HG03378 (cell line): ENCODE results near the gene COX20.
"Not testable (repeated sequence)": the region's sequence is repeated elsewhere in the genome, so short reads cannot be mapped to it uniquely, and the experiment has no call there.

ENCODE experiments used
- ATAC-seq: cut with Tn5 transposase; IDR thresholded peaks from one replicate; pipeline ENCODE4 v1.9.1; 2021; ENCODE audit warnings: mild to moderate bottlenecking, moderate library complexity; ENCODE audit not compliant: unreplicated experiment

The COX20 gene

GRCh38 chr1:244821134-244821533, 14.3 kb upstream of the COX20 start:
- ATAC-seq = no peak

- no peak for ATAC-seq
Observed at GRCh38 chr1:244822878-244823277, 12.6 kb upstream of the COX20 start.

- ATAC-seq = no peak
Observed at GRCh38 chr1:244826712-244827111, 8.7 kb upstream of the COX20 start.

GRCh38 chr1:244830639-244831038, 4.8 kb upstream of the COX20 start:
- no peak for ATAC-seq

GRCh38 chr1:244833260-244833659, 2.2 kb upstream of the COX20 start:
- ATAC-seq = not testable (repeated sequence)

- ATAC-seq = peak; percentile 17
Observed at GRCh38 chr1:244833734-244834542, 1.5 kb upstream of the COX20 start.

GRCh38 chr1:244834543-244835275, 749 bp upstream of the COX20 start:
- ATAC-seq = peak; percentile 61

GRCh38 chr1:244836135-244836521, 670 bp downstream of the COX20 start:
- ATAC-seq = no peak

GRCh38 chr1:244836584-244836983, 1.1 kb downstream of the COX20 start:
- no peak for ATAC-seq

GRCh38 chr1:244837597-244838258, 2.3 kb downstream of the COX20 start:
- ATAC-seq = no peak

- ATAC-seq = no peak
Observed at GRCh38 chr1:244839656-244840055, 4.2 kb downstream of the COX20 start.

- no peak for ATAC-seq
Observed at GRCh38 chr1:244840219-244840794, 4.8 kb downstream of the COX20 start.

- no peak for ATAC-seq
Observed at GRCh38 chr1:244841273-244841927, 5.9 kb downstream of the COX20 start.

- ATAC-seq = no peak
Observed at GRCh38 chr1:244843148-244843978, 7.9 kb downstream of the COX20 start.

- no peak for ATAC-seq
Observed at GRCh38 chr1:244844155-244845121, 9.0 kb downstream of the COX20 start.

- no peak for ATAC-seq
Observed at GRCh38 chr1:244846653-244847052, 11.2 kb downstream of the COX20 start.

- ATAC-seq = no peak
Observed at GRCh38 chr1:244849189-244849866, 13.9 kb downstream of the COX20 start.
